H1 (cell line): Measurements from ENCODE around the gene PIF1. TPM values are rescaled to one million over a fixed set of nuclear protein-coding genes. Genes with fewer than 3 reads are reported as not detected.

Source experiments
- SRF ChIP-seq: IDR thresholded peaks from 2 replicates; pipeline ENCODE4 v1.6.1; 2011; ENCODE audit warnings: mild to moderate bottlenecking, low read depth, low read length, moderate library complexity
- polyA plus RNA-seq, 7 experiments: library from polyadenylated mRNA; depleted of rRNA in 3 of 7; stranded (reverse) in 5 of 7; unstranded in 2 of 7; fragments of >200 nt in 5 of 7; fragments of 200-250 nt in 2 of 7; gene quantifications; 1 replicate in 5 of 7; 2 replicates in 1 of 7; 4 replicates in 1 of 7; pipeline versions ENCODE4 v1.2.1 to v1.2.3, GENCODE V29; 2011 to 2013; ENCODE audit warnings: missing spikeins in 2 of 7, mixed read lengths in 2 of 7
- total RNA-seq: library from RNA; stranded (reverse); fragmentation: NEBNext Ultra II Directional; extraction: Animal tissue kit (Norgen Biotek cat#: 25700); gene quantifications from 2 replicates; pipeline ENCODE4 v1.2.1, GENCODE V29; 2021

Gene PIF1
- total and polyA plus RNA-seq, 2 of the 8 experiments (the other 6 are each of a cell fraction or from before 2014, with no cell fraction given) = 73.3 to 138 TPM

DNA sequence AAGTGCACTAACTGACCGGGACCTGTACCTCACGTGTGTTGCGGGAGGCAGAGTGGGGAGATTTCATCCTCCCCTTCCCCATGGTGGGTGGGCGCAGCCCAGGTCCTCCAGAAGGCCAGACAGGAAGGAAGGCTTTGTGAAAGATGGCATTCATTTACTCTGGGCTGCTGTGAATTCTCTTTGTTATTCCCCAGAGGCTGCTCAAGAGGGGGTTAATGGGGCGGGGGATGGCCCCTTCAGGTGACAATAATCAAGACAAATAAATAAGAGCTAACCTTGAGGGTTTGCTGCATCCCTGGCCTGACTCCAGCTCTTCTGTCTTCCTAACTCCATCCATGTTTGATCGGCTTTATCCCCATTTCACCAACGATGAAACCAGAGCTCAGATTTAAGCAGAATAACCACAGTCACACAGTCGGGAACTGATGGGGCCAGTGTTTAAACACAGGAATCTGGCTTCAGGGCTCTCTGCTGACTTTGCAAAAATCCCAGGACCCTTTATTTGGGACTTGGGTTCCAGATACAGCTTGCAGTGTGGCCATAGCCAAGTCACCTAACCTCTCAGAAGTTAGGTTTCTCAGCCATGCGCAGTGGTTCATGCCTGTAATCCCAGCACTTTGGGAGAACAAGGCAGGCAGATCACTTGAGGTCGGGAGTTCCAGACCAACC is 16.5 kb downstream of the PIF1 start (continued):
- TF ChIP-seq SRF = no peak
